GM21381 (cell line): ENCODE results near the gene DPEP1.

Source experiments
- ATAC-seq: cut with Tn5 transposase; IDR thresholded peaks from one replicate; pipeline ENCODE4 v1.9.1; 2021; ENCODE audit warnings: mild to moderate bottlenecking, moderate library complexity; ENCODE audit not compliant: unreplicated experiment

DPEP1 gene

GRCh38 chr16:89678258-89678657 lies 64.8 kb downstream of the DPEP1 start:
- no peak for ATAC-seq

GRCh38 chr16:89685916-89686315 lies 72.5 kb downstream of the DPEP1 start:
- ATAC-seq: no peak

GRCh38 chr16:89686520-89687091 lies 73.2 kb downstream of the DPEP1 start, which contains the start of gene CDK10:
Gene CDK10 (plus strand): TSS chr16:89686689. CDS start chr16:89686711, 22 bp downstream.
- peak; percentile 80 for ATAC-seq

GRCh38 chr16:89687092-89687940 lies 73.9 kb downstream of the DPEP1 start:
- ATAC-seq: peak; percentile 35
